IMR-90 (cell line): Measurements from ENCODE around the gene SCYGR8. TPM values are rescaled to one million over a fixed set of nuclear protein-coding genes. Genes with fewer than 3 reads are reported as not detected.

Experiments used
- ATAC-seq: fragments of 200-7000 bp; cut with Tn5 transposase; 2 replicates; pipeline ENCODE4 v1.9.1; 2020; ENCODE audit warnings: low read depth, mild to moderate bottlenecking, moderate library complexity
- BruUV-seq: library from RNA; stranded (reverse); fragments of 400-500 nt; replicated peaks from 2 replicates; lab custom pipeline; 2021; lab: Mats Ljungman, UMichigan
- CTCF ChIA-PET: fragments of 300-600 bp; formaldehyde crosslinking; extraction: SDS; loops from one replicate; lab custom pipeline; 2021; ENCODE audit warnings: antibody characterized with exemption; lab: Yijun Ruan, JAX
- POLR2A ChIA-PET: fragments of 300-600 bp; sonication (Branson Sonifier 250); formaldehyde crosslinking; loops from one replicate; lab custom pipeline; 2022; ENCODE audit warnings: antibody characterized with exemption; ENCODE audit not compliant: unreplicated experiment; lab: Charles Lee
- DNase-seq: peaks from one replicate; pipeline ENCODE4 v3.0.0; 2013
- H2AFZ ChIP-seq: replicated peaks from 2 replicates; pipeline ENCODE3; 2013; ENCODE audit warnings: low read length, mild to moderate bottlenecking; ENCODE audit not compliant: poor library complexity
- H2AK5ac ChIP-seq: 2 replicates; pipeline ENCODE4 v1.6.1; 2013; ENCODE audit warnings: low read depth, low read length, inconsistent platforms
- H2AK9ac ChIP-seq: replicated peaks from 2 replicates; pipeline ENCODE3; 2013; ENCODE audit warnings: mild to moderate bottlenecking, low read depth, low read length, moderate library complexity; ENCODE audit not compliant: poor library complexity
- H2BK120ac ChIP-seq: 2 replicates; pipeline ENCODE4 v1.6.1; 2013; ENCODE audit warnings: low read depth, low read length, inconsistent platforms
- H2BK15ac ChIP-seq: 3 replicates; pipeline ENCODE4 v1.6.1; 2013; ENCODE audit warnings: low read depth, low read length, inconsistent platforms
- H2BK20ac ChIP-seq: 2 replicates; pipeline ENCODE4 v1.6.1; 2013; ENCODE audit warnings: low read depth, mild to moderate bottlenecking, inconsistent platforms, low read length, moderate library complexity
- H2BK5ac ChIP-seq: 2 replicates; pipeline ENCODE4 v1.6.1; 2013; ENCODE audit warnings: mild to moderate bottlenecking, low read depth, low read length, inconsistent platforms; ENCODE audit not compliant: poor library complexity, severe bottlenecking
- H3K14ac ChIP-seq: replicated peaks from 2 replicates; pipeline ENCODE4 v1.6.1; 2013; ENCODE audit warnings: low read depth, low read length, inconsistent platforms
- H3K18ac ChIP-seq: 2 replicates; pipeline ENCODE4 v1.6.1; 2013; ENCODE audit warnings: low read depth, low read length, control low read depth
- H3K23ac ChIP-seq: 2 replicates; pipeline ENCODE4 v1.6.1; 2013; ENCODE audit warnings: low read depth, low read length, inconsistent platforms
- H3K27ac ChIP-seq: 2 replicates; pipeline ENCODE4 v1.5.1; 2013; ENCODE audit warnings: mild to moderate bottlenecking, control low read depth, low read length; ENCODE audit not compliant: insufficient read depth
- H3K27me3 ChIP-seq: 2 replicates; pipeline ENCODE4 v1.6.1; 2013; ENCODE audit warnings: low read length; ENCODE audit not compliant: control insufficient read depth, insufficient read depth
- H3K36me3 ChIP-seq: 2 replicates; pipeline ENCODE4 v1.6.1; 2013; ENCODE audit warnings: low read length, mixed read lengths; ENCODE audit not compliant: control insufficient read depth, insufficient read depth
- H3K4ac ChIP-seq: 2 replicates; pipeline ENCODE4 v1.6.1; 2013; ENCODE audit warnings: low read depth, low read length, inconsistent platforms
- H3K4me1 ChIP-seq: 2 replicates; pipeline ENCODE4 v1.6.1; 2013; ENCODE audit warnings: low read length, mixed read lengths; ENCODE audit not compliant: control insufficient read depth, insufficient read depth
- H3K4me2 ChIP-seq: 2 replicates; pipeline ENCODE4 v1.6.1; 2013; ENCODE audit warnings: low read depth, mild to moderate bottlenecking, control low read depth, low read length, moderate library complexity
- H3K4me3 ChIP-seq: 2 replicates; pipeline ENCODE4 v1.5.1; 2013; ENCODE audit warnings: low read depth, mild to moderate bottlenecking, control low read depth, low read length, moderate library complexity; ENCODE audit not compliant: insufficient read depth
- H3K56ac ChIP-seq: 2 replicates; pipeline ENCODE4 v1.6.1; 2013; ENCODE audit warnings: low read length, inconsistent platforms; ENCODE audit not compliant: insufficient read depth; ENCODE audit errors: extremely low read depth
- H3K79me1 ChIP-seq, 2 experiments: 2 replicates each; pipeline ENCODE4 v1.6.1; 2013; ENCODE audit warnings: low read length in 2 of 2, inconsistent platforms in 1 of 2, low read depth in 1 of 2
- H3K9ac ChIP-seq: 2 replicates; pipeline ENCODE4 v1.6.1; 2013; ENCODE audit warnings: low read depth, low read length, control low read depth
- H3K9me1 ChIP-seq: 2 replicates; pipeline ENCODE4 v1.6.1; 2013; ENCODE audit warnings: low read length, inconsistent platforms; ENCODE audit not compliant: insufficient read depth
- H3K9me3 ChIP-seq: 2 replicates; pipeline ENCODE4 v1.6.1; 2013; ENCODE audit warnings: low read length; ENCODE audit not compliant: control insufficient read depth, insufficient read depth
- H4K20me1 ChIP-seq: 2 replicates; pipeline ENCODE4 v1.6.1; 2013; ENCODE audit warnings: low read length, inconsistent platforms; ENCODE audit not compliant: insufficient read depth
- H4K5ac ChIP-seq: 2 replicates; pipeline ENCODE4 v1.6.1; 2013; ENCODE audit warnings: mild to moderate bottlenecking, low read depth, low read length, control low read depth
- H4K8ac ChIP-seq, 2 experiments: 2 replicates each; pipeline ENCODE4 v1.6.1; 2013; ENCODE audit warnings: low read depth in 2 of 2, low read length in 2 of 2, control low read depth in 1 of 2, inconsistent platforms in 1 of 2
- H4K91ac ChIP-seq: 2 replicates; pipeline ENCODE4 v1.6.1; 2013; ENCODE audit warnings: low read depth, low read length, inconsistent platforms; ENCODE audit not compliant: insufficient read depth
- BHLHE40 ChIP-seq: fragments of 150-350 bp; IDR thresholded peaks from 2 replicates; pipeline ENCODE4 v1.6.1; 2016; ENCODE audit warnings: mild to moderate bottlenecking, low read depth, low read length
- CEBPB ChIP-seq: IDR thresholded peaks from 2 replicates; pipeline ENCODE4 v1.6.1; 2012; ENCODE audit warnings: low read depth, low read length, improper control_type of control experiment
- MXI1 ChIP-seq: IDR thresholded peaks from 2 replicates; pipeline ENCODE4 v1.6.1; 2012; ENCODE audit warnings: low read depth, mild to moderate bottlenecking, low read length, moderate library complexity, borderline replicate concordance
- POLR2A ChIP-seq: IDR thresholded peaks from 2 replicates; pipeline ENCODE4 v1.6.1; 2012; ENCODE audit warnings: mild to moderate bottlenecking, low read depth, low read length
- RCOR1 ChIP-seq: IDR thresholded peaks from 2 replicates; pipeline ENCODE4 v1.6.1; 2012; ENCODE audit warnings: mild to moderate bottlenecking, low read length, improper control_type of control experiment; ENCODE audit not compliant: insufficient replicate concordance
- WGBS, 2 experiments: methylation state at CpG; one replicate each; pipeline versions ENCODE4 v1.1.5 to v1.1.7; 2013; ENCODE audit warnings: missing lambda C conversion rate in 2 of 2; ENCODE audit not compliant: insufficient read length in 1 of 2; ENCODE audit errors: extremely low coverage in 2 of 2; 5-methylcytosine and 5-hydroxymethylcytosine counted together
- dilution Hi-C: fragments of 300-500 bp; cut with HindIII; formaldehyde crosslinking; loops from one replicate; pipeline ENCODE4 v1.14.3; 2018; ENCODE audit warnings: low sequenced_read_pairs; ENCODE audit not compliant: unreplicated experiment
- in situ Hi-C: fragments of 300-500 bp; cut with MboI; formaldehyde crosslinking; loops from 3 replicates; pipeline ENCODE4 v1.14.3; 2019; ENCODE audit warnings: low sequenced_read_pairs, inconsistent platforms, mixed read lengths
- intact Hi-C: fragments of 100-400 bp; cut with micrococcal nuclease; formaldehyde crosslinking; loops from 2 replicates; pipeline ENCODE4 v1.10.0; 2022
- polyA plus RNA-seq, 3 experiments: library from polyadenylated mRNA; depleted of rRNA; stranded (reverse); fragments of >200 nt; gene quantifications; 2 replicates each; pipeline ENCODE4 v1.2.3, GENCODE V29; 2012; ENCODE audit warnings: low replicate concordance in 1 of 3
- total RNA-seq: library from RNA; depleted of rRNA; stranded (reverse); fragments of >200 nt; gene quantifications from 2 replicates; pipeline ENCODE4 v1.2.3, GENCODE V29; 2012

The SCYGR8 gene
- total and polyA plus RNA-seq, 2 of the 4 experiments (the other 2 are of a cell fraction): not detected

DNA sequence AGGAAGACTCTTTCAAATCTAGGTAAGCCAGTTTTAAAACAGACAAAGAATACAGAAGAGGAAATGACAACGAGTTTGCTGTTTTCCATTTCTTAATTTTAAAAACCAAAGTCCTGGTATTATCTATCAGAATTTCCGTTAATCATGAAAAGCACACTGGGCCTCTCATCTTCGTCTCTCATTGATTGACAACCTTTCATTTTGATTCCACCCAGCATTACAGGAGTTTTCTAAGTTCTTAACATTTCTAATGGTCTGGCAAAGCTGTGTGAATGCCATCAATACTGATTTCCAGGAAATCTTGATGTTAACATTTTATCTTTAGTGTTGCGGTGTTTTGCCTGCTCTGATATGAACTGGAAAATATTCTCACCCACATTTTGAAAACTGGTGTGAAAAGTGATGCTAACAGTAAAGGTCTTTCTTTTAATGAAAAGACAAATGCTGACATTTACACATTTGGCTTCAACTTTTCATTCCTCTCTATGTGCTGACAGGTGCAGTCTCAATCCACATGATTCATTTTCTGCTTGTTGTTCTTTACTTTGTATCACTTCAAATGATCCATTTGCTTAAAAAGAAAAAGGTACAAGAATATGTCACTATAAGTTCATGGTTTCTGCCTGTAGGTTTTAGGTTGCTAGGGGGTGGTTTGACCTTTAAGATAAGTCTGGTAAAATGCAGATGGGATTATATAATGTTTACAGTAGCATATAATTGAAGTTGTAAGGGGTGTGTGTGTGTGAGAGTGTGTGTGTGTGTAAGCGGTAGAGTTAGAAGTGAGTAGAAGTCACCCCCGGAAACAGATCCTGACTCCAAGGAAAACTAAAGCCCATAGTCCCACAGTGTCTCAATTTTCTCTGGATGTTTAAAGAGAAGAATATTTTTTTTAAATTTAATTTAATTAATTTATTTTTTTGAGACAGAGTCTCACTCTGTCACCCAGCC, 29.5 kb downstream of the SCYGR8 start:
- Histone ChIP-seq H2BK5ac (no peak overlapping the region), H3K9ac (no peak overlapping the region), H3K56ac (no peak overlapping the region), H2AK5ac (no peak overlapping the region), H4K20me1 (no peaks in the 10 kb centered on the region), H4K91ac (no peak overlapping the region), H3K27me3 (no peaks in the 10 kb centered on the region), H3K4me1 (no peaks in the 10 kb centered on the region), H3K27ac (no peak overlapping the region), H3K18ac (no peak overlapping the region), H3K36me3 (no peaks in the 10 kb centered on the region), H2AFZ (no peak overlapping the region), H3K4ac (no peak overlapping the region), H2BK15ac (no peak overlapping the region), H4K5ac (no peak overlapping the region), H4K8ac (no peak overlapping the region), H3K23ac (no peak overlapping the region), H3K4me2 (no peak overlapping the region), H3K14ac (no peak overlapping the region), H2BK120ac (no peak overlapping the region), H3K9me1 (0 out of 2 replicates have a peak, but pooled peaks cover 3% of the 10 kb centered on the region), H3K4me3 (no peak overlapping the region), H3K9me3 (no peaks in the 10 kb centered on the region), H2BK20ac (no peak overlapping the region), H2AK9ac (no peak overlapping the region), H3K79me1 (no peaks in the 10 kb centered on the region)
- DNase-seq: no peak
- TF ChIP-seq MXI1 (no peak), POLR2A (no peak), CEBPB (no peak), BHLHE40 (no peak), RCOR1 (no peak)
- in situ Hi-C loops (no loop called here), intact Hi-C loops (no loop called here), dilution Hi-C loops (no loop called here)
- CTCF ChIA-PET: no interaction called here
- ATAC-seq: no peak
- POLR2A ChIA-PET: no interaction called here
- WGBS, 2 experiments: 60 to 100% methylated on average over 1 to 2 of the region's 6 CpGs
- BruUV-seq: no TSS peak
